ENCODE data around the gene ZC3H12D. TPM values are rescaled to one million over a fixed set of nuclear protein-coding genes. Genes with fewer than 3 reads are reported as not detected.

ZC3H12D gene
- total RNA-seq, 1 experiment from 2014 or later = not detected

DNA sequence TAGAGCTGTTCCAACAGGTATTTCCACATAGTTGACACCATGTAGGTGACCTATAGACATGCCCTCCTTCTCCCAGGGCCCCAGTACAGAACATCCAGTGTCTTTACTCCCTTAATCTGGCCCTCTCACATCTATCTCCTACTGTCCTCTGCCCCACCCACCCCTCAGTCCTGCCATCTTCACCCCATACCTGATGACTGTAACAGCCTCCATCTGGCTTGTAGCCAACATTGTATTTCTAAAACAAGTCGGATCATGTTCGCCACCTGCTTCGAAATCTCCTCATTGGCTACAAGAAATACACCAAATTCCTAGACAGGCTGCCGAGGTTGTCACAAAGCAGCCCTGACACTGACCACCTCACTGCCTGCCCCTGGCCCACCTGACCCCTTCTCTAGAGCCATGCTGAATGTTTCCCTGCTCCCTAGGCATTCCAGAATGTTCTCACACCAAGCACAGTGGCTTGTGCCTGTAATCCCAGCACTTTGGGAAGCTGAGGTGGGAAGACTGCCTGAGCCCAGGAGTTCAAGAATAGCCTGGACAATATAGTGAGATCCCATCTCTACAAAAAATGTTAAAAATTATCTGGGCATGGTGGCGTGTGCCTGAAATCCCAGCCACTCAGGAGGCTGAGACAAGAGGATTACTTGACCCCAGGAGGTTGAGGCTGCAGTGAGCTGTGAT is 6.0 kb downstream of the ZC3H12D start:
- no peaks in the 10 kb centered on the region for H3K9me3 ChIP-seq (ENCODE audit: low read length)
- no peaks in the 10 kb centered on the region for H3K4me1 ChIP-seq (ENCODE audit: insufficient read depth, low read length)
- no peaks in the 10 kb centered on the region for H3K79me2 ChIP-seq (ENCODE audit: low read length)
- no peaks in the 10 kb centered on the region for H3K9me2 ChIP-seq (replicated peaks; ENCODE audit: low read length)
- no peak overlapping the region for H3K9ac ChIP-seq (ENCODE audit: low read length)
- TF ChIP-seq EZH2 (IDR thresholded peaks at IDR 0.05; ENCODE audit: low read length, unreplicated experiment) = no peak
- TF ChIP-seq, protein P1, sequence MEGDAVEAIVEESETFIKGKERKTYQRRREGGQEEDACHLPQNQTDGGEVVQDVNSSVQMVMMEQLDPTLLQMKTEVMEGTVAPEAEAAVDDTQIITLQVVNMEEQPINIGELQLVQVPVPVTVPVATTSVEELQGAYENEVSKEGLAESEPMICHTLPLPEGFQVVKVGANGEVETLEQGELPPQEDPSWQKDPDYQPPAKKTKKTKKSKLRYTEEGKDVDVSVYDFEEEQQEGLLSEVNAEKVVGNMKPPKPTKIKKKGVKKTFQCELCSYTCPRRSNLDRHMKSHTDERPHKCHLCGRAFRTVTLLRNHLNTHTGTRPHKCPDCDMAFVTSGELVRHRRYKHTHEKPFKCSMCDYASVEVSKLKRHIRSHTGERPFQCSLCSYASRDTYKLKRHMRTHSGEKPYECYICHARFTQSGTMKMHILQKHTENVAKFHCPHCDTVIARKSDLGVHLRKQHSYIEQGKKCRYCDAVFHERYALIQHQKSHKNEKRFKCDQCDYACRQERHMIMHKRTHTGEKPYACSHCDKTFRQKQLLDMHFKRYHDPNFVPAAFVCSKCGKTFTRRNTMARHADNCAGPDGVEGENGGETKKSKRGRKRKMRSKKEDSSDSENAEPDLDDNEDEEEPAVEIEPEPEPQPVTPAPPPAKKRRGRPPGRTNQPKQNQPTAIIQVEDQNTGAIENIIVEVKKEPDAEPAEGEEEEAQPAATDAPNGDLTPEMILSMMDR (conservative IDR thresholded peaks at IDR 0.05; ENCODE audit: low read depth, low read length) = no peak
- no peak for TF ChIP-seq EZH2phosphoT487 (IDR thresholded peaks at IDR 0.05; ENCODE audit: borderline replicate concordance, low read length)
- CTCF ChIA-PET = no interaction called here
- H2AFZ ChIP-seq (ENCODE audit: low read length) = no peak overlapping the region
- POLR2A ChIA-PET (ENCODE audit: unreplicated experiment) = no interaction called here
- no peak overlapping the region for H3K4me3 ChIP-seq (ENCODE audit: low read length)
- ATAC-seq (no peak), DNase-seq (no peak)
- intact Hi-C loops (cut with micrococcal nuclease) = no loop called here
- no peak overlapping the region for H3K27ac ChIP-seq (ENCODE audit: low read length)
- no TSS peak for BruUV-seq (replicated peaks)
- H4K20me1 ChIP-seq (ENCODE audit: low read length) = no peaks in the 10 kb centered on the region
- no peaks in the 10 kb centered on the region for H3K27me3 ChIP-seq (ENCODE audit: low read length)
- H3K4me2 ChIP-seq (ENCODE audit: low read length) = no peak overlapping the region
- H3F3A ChIP-seq (ENCODE audit: low read length, unreplicated experiment) = no peaks in the 10 kb centered on the region
- H3K36me3 ChIP-seq (ENCODE audit: low read depth, low read length) = no peaks in the 10 kb centered on the region

GRCh38 chr6:149477544-149477943 is 7.3 kb downstream of the ZC3H12D start:
- no peak for DNase-seq
- TF ChIP-seq, protein P1 (conservative IDR thresholded peaks at IDR 0.05; ENCODE audit: low read depth, low read length) = no peak
- no peak for TF ChIP-seq EZH2phosphoT487 (IDR thresholded peaks at IDR 0.05; ENCODE audit: borderline replicate concordance, low read length)
- no peak for TF ChIP-seq EZH2 (IDR thresholded peaks at IDR 0.05; ENCODE audit: low read length, unreplicated experiment)
- BruUV-seq (replicated peaks) = no TSS peak

DNA sequence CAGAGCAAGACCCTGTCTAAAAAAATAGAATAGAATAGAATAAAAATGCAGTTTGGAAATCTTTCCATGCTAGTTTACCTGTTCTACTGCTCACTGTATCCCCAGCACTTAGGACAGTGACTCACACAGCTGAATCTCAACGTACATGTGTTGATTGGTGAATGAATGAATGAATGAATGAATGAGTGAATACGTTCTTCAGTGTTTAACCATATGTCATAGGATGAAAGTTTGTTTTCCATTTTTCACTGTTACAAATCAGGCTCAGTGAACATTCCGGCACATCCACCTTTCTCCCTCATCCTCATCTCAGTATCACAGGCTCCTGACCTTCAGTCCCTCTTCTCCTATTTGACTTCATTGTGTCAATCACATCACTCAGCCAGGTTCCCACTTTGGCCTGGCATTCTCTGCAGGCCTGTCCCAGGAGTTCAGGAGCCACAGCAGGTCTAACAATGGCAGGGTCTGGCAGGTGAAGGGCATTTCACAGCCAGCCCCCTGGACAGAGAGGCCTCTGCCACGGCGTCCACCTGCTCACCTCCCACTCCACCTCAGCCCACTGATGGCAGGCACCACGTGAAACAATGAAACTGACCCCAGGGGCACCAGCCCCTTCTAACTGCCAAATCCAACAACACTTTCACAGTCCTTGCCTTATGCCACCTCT is 7.9 kb downstream of the ZC3H12D start:
- TF ChIP-seq EZH2 (IDR thresholded peaks at IDR 0.05; ENCODE audit: low read length, unreplicated experiment) (no peak), EZH2phosphoT487 (IDR thresholded peaks at IDR 0.05; ENCODE audit: borderline replicate concordance, low read length) (no peak)
- TF ChIP-seq, protein P1 (conservative IDR thresholded peaks at IDR 0.05; ENCODE audit: low read depth, low read length) = no peak
- DNase-seq (no peak), ATAC-seq (no peak)
- intact Hi-C loops (cut with micrococcal nuclease) = no loop called here
- H3K36me3 ChIP-seq (ENCODE audit: low read depth, low read length) = no peaks in the 10 kb centered on the region
- ChIA-PET POLR2A (ENCODE audit: unreplicated experiment) (no interaction called here), CTCF (no interaction called here)
- no peaks in the 10 kb centered on the region for H3K27me3 ChIP-seq (ENCODE audit: low read length)
- H2AFZ ChIP-seq (ENCODE audit: low read length) = no peak overlapping the region
- no peaks in the 10 kb centered on the region for H3K4me1 ChIP-seq (ENCODE audit: insufficient read depth, low read length)
- H3K27ac ChIP-seq (ENCODE audit: low read length) = no peak overlapping the region
- BruUV-seq (replicated peaks) = no TSS peak
- H3K4me3 ChIP-seq (ENCODE audit: low read length) = no peak overlapping the region
- H3K79me2 ChIP-seq (ENCODE audit: low read length) = no peaks in the 10 kb centered on the region
- no peak overlapping the region for H3K9ac ChIP-seq (ENCODE audit: low read length)
- H3F3A ChIP-seq (ENCODE audit: low read length, unreplicated experiment) = no peaks in the 10 kb centered on the region
- H3K9me2 ChIP-seq (replicated peaks; ENCODE audit: low read length) = no peaks in the 10 kb centered on the region
- no peaks in the 10 kb centered on the region for H4K20me1 ChIP-seq (ENCODE audit: low read length)
- no peak overlapping the region for H3K4me2 ChIP-seq (ENCODE audit: low read length)
- H3K9me3 ChIP-seq (ENCODE audit: low read length) = no peaks in the 10 kb centered on the region

More at GRCh38 chr6:149477544-149477943, 7.3 kb downstream of the ZC3H12D start:
- CTCF ChIA-PET = no interaction called here
- ATAC-seq = no peak
- Histone ChIP-seq H3K36me3 (ENCODE audit: low read depth, low read length) (no peaks in the 10 kb centered on the region), H3K9ac (ENCODE audit: low read length) (no peak overlapping the region), H3K4me2 (ENCODE audit: low read length) (no peak overlapping the region), H3K4me3 (ENCODE audit: low read length) (no peak overlapping the region), H3K27ac (ENCODE audit: low read length) (no peak overlapping the region), H3K79me2 (ENCODE audit: low read length) (no peaks in the 10 kb centered on the region), H3F3A (ENCODE audit: low read length, unreplicated experiment) (no peaks in the 10 kb centered on the region), H2AFZ (ENCODE audit: low read length) (no peak overlapping the region), H3K9me3 (ENCODE audit: low read length) (no peaks in the 10 kb centered on the region), H3K27me3 (ENCODE audit: low read length) (no peaks in the 10 kb centered on the region), H4K20me1 (ENCODE audit: low read length) (no peaks in the 10 kb centered on the region), H3K9me2 (replicated peaks; ENCODE audit: low read length) (no peaks in the 10 kb centered on the region), H3K4me1 (ENCODE audit: insufficient read depth, low read length) (no peaks in the 10 kb centered on the region)
- intact Hi-C loops (cut with micrococcal nuclease) = no loop called here
- POLR2A ChIA-PET (ENCODE audit: unreplicated experiment) = no interaction called here

Measured in PC-3 (cell line).